ENCODE results near the gene VDAC1. TPM values are rescaled to one million over a fixed set of nuclear protein-coding genes. Genes with fewer than 3 reads are reported as not detected.
"Not testable (repeated sequence)": the region's sequence is repeated elsewhere in the genome, so short reads cannot be mapped to it uniquely, and the experiment has no call there.

VDAC1 gene
- total RNA-seq, 2 experiments from 2014 or later = 250 to 259 TPM

DNA sequence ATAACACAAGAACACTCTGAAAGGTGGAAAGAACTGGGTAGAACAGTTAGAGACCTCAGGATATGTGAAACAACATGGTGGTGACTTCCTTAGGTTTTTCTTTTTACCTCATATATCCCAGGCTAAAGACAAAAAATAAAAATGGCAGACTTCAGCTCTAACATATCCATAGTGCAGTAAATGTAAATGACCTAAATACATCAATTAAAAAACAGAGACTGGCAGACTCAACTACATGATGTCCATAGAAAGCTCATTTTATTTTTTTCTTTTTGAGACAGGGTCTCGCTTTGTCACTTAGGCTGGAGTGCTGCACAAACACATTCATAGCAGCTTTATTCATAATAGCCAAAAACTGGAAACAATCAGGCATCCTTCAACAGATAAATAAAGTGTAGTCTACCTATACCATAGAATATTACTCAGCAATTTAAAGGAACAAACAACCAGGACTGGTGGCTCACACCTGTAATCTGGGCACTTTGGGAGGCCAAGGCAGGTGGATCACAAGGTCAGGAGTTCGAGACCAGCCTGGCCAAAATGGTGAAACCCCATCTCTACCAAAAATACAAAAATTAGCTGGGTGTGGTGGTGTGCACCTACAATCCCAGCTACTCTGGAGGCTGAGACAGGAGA, 41.2 kb downstream of the VDAC1 start:
- ATAC-seq = no peak
- no peaks in the 10 kb centered on the region for H3K27me3 Mint-ChIP-seq (ENCODE audit: low read depth)
- peaks cover 47% of the 10 kb centered on the region for H3K36me3 Mint-ChIP-seq (ENCODE audit: low read depth)
- ChIA-PET POLR2A (no interaction called here), CTCF (interaction anchor here (0.7 to 1.2 kb wide), 3 partner anchors 16 to 915 kb away, joined by 3 read pairs; no protein-coding TSS in a partner anchor)
- peaks cover 59% of the 10 kb centered on the region for H3K4me1 Mint-ChIP-seq (ENCODE audit: low read depth)
- DNase-seq = no peak
- H3K4me3 Mint-ChIP-seq = no peak overlapping the region
- H3K27ac Mint-ChIP-seq = peak overlapping the region; percentile 66
- H3K9me3 Mint-ChIP-seq (ENCODE audit: insufficient read depth) = peaks cover 7% of the 10 kb centered on the region

DNA sequence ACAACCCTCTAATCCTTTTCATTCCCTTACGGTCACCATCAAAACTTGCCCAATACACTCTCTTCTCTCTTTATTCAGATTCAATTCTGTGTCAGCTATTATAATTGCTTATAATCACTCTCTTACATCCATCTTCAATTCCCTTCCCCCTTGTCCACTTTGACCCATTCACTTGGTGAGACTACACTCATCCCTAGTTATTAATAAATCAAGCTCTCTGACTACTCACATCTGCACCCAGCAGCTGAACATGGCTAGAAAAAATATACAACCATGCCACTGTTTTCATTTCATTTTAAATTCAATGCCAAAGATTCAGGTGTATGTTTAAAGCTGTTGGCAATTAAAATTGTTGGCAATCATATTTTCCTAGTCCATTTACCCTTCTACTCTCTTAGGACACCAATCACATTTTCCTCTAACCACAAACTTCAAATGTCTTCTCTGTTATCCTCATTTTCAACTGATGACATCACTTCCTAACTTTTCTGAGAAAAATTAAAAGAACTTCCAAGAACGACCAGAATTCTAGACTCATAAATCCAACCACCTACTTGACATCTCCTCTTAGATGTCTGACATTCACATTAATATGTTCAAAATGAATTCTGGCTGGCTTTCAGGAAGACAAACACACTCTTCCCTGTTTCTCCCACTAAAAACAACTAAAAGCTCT, 41.8 kb downstream of the VDAC1 start:
- Mint-ChIP-seq H3K27ac (peak overlapping the region; percentile 66), H3K4me3 (no peak overlapping the region), H3K27me3 (ENCODE audit: low read depth) (no peaks in the 10 kb centered on the region), H3K9me3 (ENCODE audit: insufficient read depth) (peaks cover 7% of the 10 kb centered on the region), H3K4me1 (ENCODE audit: low read depth) (peaks cover 61% of the 10 kb centered on the region), H3K36me3 (ENCODE audit: low read depth) (peaks cover 43% of the 10 kb centered on the region)
- ChIA-PET POLR2A (no interaction called here), CTCF (interaction anchor here (1.0 to 1.5 kb wide), 5 partner anchors 17 to 34 kb away, joined by 3 to 6 read pairs (median 4); no protein-coding TSS in a partner anchor)
- ATAC-seq = peak; percentile 20
- no peak for DNase-seq

DNA sequence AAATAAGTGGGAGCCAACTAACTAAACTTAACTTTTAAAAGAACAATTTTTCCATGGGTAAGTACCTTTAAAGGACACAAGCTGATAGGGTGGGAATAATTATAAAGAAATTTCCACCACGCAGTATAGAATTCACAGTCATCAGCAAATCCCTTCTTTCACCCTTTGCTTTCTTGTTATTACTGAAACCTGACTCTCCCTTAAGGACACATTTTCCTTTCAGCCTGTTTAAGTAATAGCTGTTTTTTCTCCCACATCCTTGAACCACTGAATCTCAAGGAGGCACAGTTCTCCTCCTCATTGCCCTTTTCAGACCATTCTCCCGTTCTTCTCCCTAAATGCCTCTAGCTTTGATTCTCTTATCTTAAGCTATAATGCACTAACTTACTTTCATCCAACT, 42.6 kb downstream of the VDAC1 start:
- Mint-ChIP-seq H3K9me3 (ENCODE audit: insufficient read depth) (peaks cover 7% of the 10 kb centered on the region), H3K27ac (peak overlapping the region; percentile 1), H3K4me3 (no peak overlapping the region), H3K27me3 (ENCODE audit: low read depth) (no peaks in the 10 kb centered on the region), H3K4me1 (ENCODE audit: low read depth) (peaks cover 60% of the 10 kb centered on the region), H3K36me3 (ENCODE audit: low read depth) (peaks cover 46% of the 10 kb centered on the region)
- no peak for ATAC-seq
- ChIA-PET POLR2A (no interaction called here), CTCF (interaction anchor here (1.0 to 1.5 kb wide), 3 partner anchors 17 to 34 kb away, joined by 4 to 6 read pairs (median 6); no protein-coding TSS in a partner anchor)
- no peak for DNase-seq

DNA sequence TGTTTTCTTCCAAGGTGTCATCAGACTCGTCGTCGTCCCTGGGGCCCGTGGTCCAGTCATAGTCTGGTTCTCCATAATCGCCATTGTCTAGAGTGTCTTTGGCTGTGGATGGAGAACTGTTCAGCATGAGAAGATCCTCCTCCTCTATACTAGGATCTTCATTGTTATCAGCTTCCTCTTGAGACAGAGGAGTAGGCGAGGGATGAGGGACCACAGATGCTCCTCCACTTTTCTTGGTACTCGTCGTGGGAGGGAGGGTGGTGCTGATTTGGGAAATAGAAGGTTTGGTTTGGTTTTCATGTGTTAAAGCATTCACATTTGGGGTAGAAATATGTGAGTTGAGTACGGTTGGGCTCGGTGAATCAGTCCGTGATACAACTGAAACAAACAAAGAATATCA, 45.1 kb downstream of the VDAC1 start:
- Mint-ChIP-seq H3K4me3 (no peak overlapping the region), H3K9me3 (ENCODE audit: insufficient read depth) (peaks cover 6% of the 10 kb centered on the region), H3K4me1 (ENCODE audit: low read depth) (peaks cover 44% of the 10 kb centered on the region), H3K27me3 (ENCODE audit: low read depth) (no peaks in the 10 kb centered on the region), H3K27ac (no peak overlapping the region), H3K36me3 (ENCODE audit: low read depth) (peaks cover 51% of the 10 kb centered on the region)
- ATAC-seq (no peak), DNase-seq (no peak)
- ChIA-PET POLR2A (no interaction called here), CTCF (interaction anchor here (1.2 kb wide), 1 partner anchor 19 kb away, joined by 4 read pairs; no protein-coding TSS in a partner anchor)

DNA sequence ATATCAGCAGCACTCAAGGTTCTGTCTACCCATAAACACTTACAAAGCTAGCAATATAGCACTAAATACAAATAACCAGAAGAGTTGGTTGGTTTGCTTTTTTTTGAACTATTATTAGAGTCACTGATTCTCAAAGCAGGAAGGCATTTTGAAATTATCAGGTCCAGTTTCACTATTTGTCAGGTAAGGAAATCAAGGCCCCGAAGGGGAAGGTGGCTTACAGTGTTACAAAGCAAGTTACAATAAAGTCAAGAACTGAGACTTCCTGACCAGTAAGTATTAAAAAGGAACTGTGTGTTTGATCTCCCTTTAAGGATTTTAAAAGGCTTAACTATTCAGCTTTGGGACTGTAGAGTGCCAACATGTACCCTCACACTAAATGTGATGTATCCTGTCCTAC, 47.2 kb downstream of the VDAC1 start:
- Mint-ChIP-seq H3K27ac (peak overlapping the region; percentile 67), H3K4me1 (ENCODE audit: low read depth) (peaks cover 25% of the 10 kb centered on the region), H3K4me3 (no peak overlapping the region), H3K36me3 (ENCODE audit: low read depth) (peaks cover 36% of the 10 kb centered on the region), H3K27me3 (ENCODE audit: low read depth) (no peaks in the 10 kb centered on the region), H3K9me3 (ENCODE audit: insufficient read depth) (no peaks in the 10 kb centered on the region)
- DNase-seq (no peak), ATAC-seq (no peak)
- POLR2A ChIA-PET = no interaction called here
- CTCF ChIA-PET = interaction anchor here (1.5 kb wide), 1 partner anchor 39 kb away, joined by 4 read pairs; no protein-coding TSS in a partner anchor

DNA sequence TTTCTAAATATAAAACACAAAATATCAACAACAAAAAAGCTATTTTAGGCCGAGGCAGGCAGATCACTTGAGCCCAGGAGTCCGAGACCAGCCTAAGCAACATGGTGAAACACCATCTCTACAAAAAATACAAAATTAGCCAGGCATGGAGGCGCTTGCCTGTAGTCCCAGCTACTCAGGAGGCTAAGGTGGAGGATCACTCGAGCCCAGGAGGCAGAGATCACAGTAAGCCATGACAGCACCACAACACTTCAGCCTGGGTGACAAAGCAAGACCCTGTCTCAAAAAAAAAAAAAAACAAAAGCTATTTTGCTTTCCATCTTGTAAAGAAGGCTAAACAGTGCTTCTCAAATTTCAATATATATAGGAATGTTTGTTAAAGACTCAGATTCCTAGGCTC, 47.7 kb downstream of the VDAC1 start:
- no peak overlapping the region for H3K27ac Mint-ChIP-seq
- H3K9me3 Mint-ChIP-seq (ENCODE audit: insufficient read depth) = no peaks in the 10 kb centered on the region
- ATAC-seq (no peak), DNase-seq (no peak)
- CTCF ChIA-PET = interaction anchor here (1.5 kb wide), 1 partner anchor 39 kb away, joined by 4 read pairs; no protein-coding TSS in a partner anchor
- no peak overlapping the region for H3K4me3 Mint-ChIP-seq
- peaks cover 31% of the 10 kb centered on the region for H3K36me3 Mint-ChIP-seq (ENCODE audit: low read depth)
- POLR2A ChIA-PET = no interaction called here
- peaks cover 20% of the 10 kb centered on the region for H3K4me1 Mint-ChIP-seq (ENCODE audit: low read depth)
- H3K27me3 Mint-ChIP-seq (ENCODE audit: low read depth) = no peaks in the 10 kb centered on the region

DNA sequence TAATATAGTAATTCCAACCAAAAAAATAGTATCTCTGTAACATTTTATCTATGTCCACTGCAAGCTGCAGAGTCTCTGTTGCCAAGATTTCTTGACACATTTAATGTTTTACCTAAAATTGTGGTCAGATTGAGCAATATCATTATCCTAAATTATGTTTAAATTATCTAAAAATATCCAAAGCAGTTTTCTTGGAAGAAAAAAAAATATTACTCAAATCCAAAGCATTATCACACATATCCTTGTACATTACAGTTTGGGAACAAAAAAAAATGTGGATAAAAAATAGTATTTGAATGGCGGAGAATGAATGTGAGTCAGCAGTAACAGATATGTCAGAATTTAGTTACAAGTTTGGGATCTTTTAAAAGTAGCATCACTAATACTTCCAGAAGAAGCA, 48.6 kb downstream of the VDAC1 start:
- H3K27me3 Mint-ChIP-seq (ENCODE audit: low read depth); H3K9me3 Mint-ChIP-seq (ENCODE audit: insufficient read depth); POLR2A ChIA-PET; CTCF ChIA-PET; H3K27ac Mint-ChIP-seq; DNase-seq; H3K4me3 Mint-ChIP-seq; ATAC-seq: not testable (repeated sequence)
- H3K4me1 Mint-ChIP-seq (ENCODE audit: low read depth) = peaks cover 20% of the 10 kb centered on the region
- peaks cover 31% of the 10 kb centered on the region for H3K36me3 Mint-ChIP-seq (ENCODE audit: low read depth)

DNA sequence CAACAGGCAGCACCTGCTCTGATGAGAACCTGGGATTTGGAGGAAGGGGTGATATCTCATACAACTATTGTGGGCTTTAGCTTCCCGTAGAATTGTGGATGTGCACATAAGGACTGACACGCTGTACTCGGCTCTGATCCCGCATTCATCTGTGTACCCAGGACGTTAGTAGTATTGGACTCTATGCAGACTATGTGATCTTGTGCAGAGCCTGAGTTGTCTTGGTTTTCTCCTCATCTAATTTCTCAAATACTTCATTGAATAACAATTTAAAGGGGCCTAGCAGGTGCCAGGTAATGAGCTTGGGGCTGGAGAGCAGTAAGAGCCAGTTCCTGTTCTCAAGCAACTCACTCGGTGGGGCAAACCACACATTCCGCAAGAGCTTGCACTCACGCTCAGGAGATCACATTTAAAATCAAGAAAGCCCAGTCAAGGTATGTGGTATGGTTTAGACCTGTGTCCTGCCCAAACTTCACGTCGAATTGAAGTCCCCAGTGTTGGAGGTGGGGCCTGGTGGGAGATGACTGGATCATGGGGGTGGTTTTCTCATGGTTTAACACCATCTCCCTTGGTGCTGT, 51.1 kb downstream of the VDAC1 start:
- ATAC-seq (no peak), DNase-seq (no peak)
- Mint-ChIP-seq H3K4me1 (ENCODE audit: low read depth) (peaks cover 10% of the 10 kb centered on the region), H3K27ac (no peak overlapping the region), H3K36me3 (ENCODE audit: low read depth) (peaks cover 21% of the 10 kb centered on the region), H3K9me3 (ENCODE audit: insufficient read depth) (no peaks in the 10 kb centered on the region), H3K4me3 (no peak overlapping the region), H3K27me3 (ENCODE audit: low read depth) (no peaks in the 10 kb centered on the region)
- ChIA-PET CTCF (interaction anchor here (0.7 kb wide), 1 partner anchor 9 kb away, joined by 3 read pairs; no protein-coding TSS in a partner anchor), POLR2A (no interaction called here)

DNA sequence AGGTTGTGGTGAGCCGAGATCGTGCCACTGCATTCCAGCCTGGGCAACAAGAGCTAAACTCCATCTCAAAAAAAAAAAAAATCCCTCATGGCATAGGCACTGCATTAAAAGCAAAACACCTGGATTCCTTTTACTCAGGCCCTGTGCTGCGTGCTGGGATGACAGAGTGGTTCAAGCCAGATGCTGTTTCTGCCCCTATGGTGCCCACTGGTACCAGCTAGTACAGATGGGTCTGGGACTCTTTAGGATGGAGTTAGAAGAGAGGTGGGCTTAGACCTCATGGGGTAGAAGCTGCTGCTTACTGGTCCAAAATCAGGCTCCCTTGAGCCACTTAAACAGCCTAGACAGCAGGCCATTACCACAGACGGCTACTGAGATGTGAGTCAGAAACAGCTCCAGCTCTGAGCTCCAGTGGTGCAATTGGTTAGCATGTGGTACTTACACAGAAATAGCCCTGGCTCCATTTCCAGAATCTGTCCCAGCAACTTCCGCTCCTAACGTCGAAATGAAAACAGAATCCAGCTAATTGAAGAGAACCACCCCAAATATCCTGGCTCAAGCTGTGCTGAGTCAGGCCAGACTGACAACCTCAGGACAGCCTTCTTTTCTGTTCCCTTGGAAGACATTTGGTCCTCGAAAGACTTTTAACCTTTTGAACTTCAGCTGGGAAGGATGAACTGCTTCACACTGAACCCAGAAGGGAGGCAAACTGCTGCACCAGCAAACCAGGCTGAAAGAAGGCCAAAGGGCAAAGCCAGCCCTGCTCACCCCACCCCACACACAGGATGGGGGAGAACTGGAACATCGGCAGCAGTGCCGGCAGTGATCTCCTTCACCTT, 51.8 kb downstream of the VDAC1 start:
- H3K4me3 Mint-ChIP-seq = no peak overlapping the region
- no peak for ATAC-seq
- no peaks in the 10 kb centered on the region for H3K27me3 Mint-ChIP-seq (ENCODE audit: low read depth)
- H3K4me1 Mint-ChIP-seq (ENCODE audit: low read depth) = peaks cover 7% of the 10 kb centered on the region
- CTCF ChIA-PET = interaction anchor here (0.7 kb wide), 1 partner anchor 615 kb away, joined by 3 read pairs; no protein-coding TSS in a partner anchor
- POLR2A ChIA-PET = no interaction called here
- H3K36me3 Mint-ChIP-seq (ENCODE audit: low read depth) = peaks cover 21% of the 10 kb centered on the region
- H3K9me3 Mint-ChIP-seq (ENCODE audit: insufficient read depth) = no peaks in the 10 kb centered on the region
- H3K27ac Mint-ChIP-seq = no peak overlapping the region
- no peak for DNase-seq

DNA sequence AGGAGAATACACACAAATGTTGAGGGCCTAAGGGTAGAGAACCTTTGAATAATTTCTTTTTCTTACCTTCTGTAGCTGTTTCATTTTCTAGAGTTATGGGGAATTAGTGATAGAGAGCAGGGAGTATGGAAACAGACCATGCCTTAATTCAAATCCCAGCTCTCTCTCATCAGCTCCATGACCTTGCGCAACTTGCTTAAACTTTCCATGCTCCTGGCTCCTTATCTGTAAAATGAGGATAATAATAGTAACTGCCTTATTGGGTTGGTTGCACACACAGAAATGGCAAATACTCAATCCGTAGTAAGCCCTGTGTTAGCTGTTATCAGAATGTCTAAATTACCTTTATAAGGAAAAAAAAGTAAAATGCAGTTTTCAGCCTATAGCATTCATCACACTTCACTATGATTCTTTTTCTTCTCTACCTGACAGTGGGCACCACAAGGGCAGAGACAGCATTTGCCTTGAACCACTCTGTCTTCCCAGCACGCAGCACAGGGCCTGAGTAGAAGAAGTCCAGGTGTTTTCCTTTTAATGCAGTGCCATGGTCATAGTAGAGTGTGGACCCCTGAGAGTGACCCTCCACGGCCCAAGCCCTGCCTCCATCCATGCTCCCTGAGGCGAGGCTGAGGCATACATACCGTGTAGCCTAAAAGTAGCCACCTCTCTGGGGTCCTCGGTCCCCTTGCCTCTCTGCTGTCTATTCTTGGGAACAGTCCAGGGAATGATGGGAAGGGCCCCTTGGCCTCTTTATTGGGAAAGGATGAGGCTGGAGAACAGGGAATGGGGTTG, 53.8 kb downstream of the VDAC1 start:
- H3K36me3 Mint-ChIP-seq (ENCODE audit: low read depth) = peaks cover 10% of the 10 kb centered on the region
- H3K4me1 Mint-ChIP-seq (ENCODE audit: low read depth) = no peaks in the 10 kb centered on the region
- ATAC-seq (no peak), DNase-seq (no peak)
- H3K4me3 Mint-ChIP-seq = no peak overlapping the region
- ChIA-PET CTCF (no interaction called here), POLR2A (no interaction called here)
- no peak overlapping the region for H3K27ac Mint-ChIP-seq
- no peaks in the 10 kb centered on the region for H3K9me3 Mint-ChIP-seq (ENCODE audit: insufficient read depth)
- peaks cover 2% of the 10 kb centered on the region for H3K27me3 Mint-ChIP-seq (ENCODE audit: low read depth)

DNA sequence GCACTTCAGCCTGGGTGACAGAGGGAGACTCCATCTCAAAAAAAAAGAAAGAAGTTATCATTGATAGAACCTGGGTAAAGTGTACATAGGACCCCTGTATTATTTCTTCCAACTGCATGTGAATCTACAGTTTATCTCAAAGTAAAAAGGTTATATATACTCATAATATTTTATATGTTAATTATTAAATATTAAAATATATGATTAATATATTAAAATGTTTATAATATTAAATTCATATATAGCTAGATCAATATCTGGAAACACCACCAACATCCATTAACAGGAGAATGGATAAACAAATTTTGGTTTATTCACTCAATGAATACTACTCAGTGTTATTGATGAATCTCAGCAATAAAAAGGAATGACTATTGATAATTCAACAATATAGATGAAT, 56.1 kb downstream of the VDAC1 start:
- Mint-ChIP-seq H3K4me1 (ENCODE audit: low read depth) (no peaks in the 10 kb centered on the region), H3K4me3 (no peak overlapping the region), H3K9me3 (ENCODE audit: insufficient read depth) (no peaks in the 10 kb centered on the region), H3K27ac (no peak overlapping the region), H3K36me3 (ENCODE audit: low read depth) (no peaks in the 10 kb centered on the region), H3K27me3 (ENCODE audit: low read depth) (peaks cover 2% of the 10 kb centered on the region)
- CTCF ChIA-PET = no interaction called here
- POLR2A ChIA-PET = no interaction called here
- ATAC-seq (no peak), DNase-seq (no peak)

Data from activated CD8-positive, alpha-beta T cell treated with anti-CD3 and anti-CD28 coated beads, Interleukin-2, amount 10 ng/mL, durations not matched to agents 7 days and 5 days (primary cell).